ENCODE measurements around the gene TBC1D22A.
A peak's percentile ranks its signal among the peaks of the same experiment; 100 is the strongest.

Gene TBC1D22A

DNA sequence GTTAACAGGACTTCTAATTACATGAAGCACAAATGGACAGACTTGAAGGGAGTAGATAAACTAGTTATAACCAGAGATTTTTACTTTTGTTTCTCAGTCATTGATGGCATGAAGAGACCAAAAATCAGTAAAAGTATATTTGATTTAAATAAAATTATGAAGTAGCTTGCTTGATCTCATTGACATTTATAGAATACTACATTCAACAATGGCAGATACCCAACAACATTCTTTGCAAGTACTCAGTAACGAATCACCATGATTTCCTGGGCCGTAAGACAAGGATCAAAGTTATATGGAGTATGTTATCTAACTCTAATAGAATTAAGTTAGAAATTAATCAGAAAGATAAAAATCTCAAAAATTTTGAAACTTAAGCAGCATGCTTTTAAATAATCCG is 317.6 kb downstream of the TBC1D22A start:
- no peak for DNase-seq (ENCODE audit: low read depth)

GRCh38 chr22:47082505-47082904 is 320.1 kb downstream of the TBC1D22A start:
- no peak for DNase-seq (ENCODE audit: low read depth)

DNA sequence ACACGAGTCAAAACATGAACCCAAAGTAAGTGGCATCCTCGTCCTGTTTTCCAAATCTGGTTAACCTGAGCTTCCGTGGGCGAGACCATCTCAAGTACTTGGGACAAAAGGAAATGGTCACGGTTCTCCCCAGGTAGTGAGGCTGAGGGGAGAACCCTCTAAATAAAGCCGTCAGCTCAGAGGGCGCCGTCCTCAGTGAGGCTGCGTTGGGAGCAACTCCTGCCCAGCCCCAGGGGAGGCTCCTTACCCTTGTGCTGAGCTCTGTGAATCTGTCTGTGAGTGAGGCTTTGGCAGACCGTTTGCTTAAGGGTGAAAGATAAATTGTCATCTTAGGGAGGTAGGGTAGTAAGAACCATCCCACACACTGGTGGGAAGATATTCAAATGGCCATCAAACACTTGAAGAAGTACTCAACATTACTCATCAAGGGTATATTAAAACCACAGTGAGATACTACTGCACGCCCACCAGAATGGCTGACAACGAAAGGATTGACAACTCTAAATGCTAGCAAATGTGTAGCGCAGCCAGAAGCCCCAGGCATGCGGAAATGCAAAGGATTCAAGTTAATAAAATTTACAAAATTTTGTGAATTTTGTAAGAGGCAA is 321.0 kb downstream of the TBC1D22A start:
- no peak for DNase-seq (ENCODE audit: low read depth)

GRCh38 chr22:47084226-47084625 is 321.8 kb downstream of the TBC1D22A start:
- DNase-seq (ENCODE audit: low read depth), result no peak

DNA sequence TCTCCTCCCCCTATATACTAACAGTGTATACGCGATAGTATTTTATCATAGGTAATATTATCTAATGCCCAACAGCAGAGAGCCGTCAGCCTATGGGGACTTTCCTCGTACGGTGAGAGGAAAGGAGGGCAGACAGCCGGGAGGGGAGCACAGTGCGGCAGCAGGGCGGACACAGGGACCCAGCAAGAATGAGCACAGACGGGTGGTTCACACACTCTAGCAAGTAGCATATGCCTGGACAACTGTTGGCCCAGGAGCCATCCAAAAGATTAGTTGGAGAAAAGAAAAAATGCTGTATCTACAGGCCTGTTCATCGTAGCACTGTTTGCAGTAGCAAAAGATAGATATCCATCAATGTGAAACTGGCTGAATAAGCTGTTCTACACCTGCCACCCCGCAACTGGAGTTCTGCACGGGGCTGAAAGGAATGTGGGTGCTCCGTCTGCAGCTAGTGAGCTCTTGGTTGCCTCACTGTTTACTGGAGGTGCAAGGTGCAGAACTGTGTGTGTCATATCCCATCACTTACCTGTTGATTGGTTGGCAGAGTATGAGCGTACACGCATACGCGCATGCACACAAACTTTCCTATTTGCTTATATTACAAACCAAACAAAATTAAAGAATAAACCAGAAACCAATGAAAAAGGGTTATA is 324.3 kb downstream of the TBC1D22A start:
- no peak for DNase-seq (ENCODE audit: low read depth)

- DNase-seq (ENCODE audit: low read depth), result no peak
These were observed 326.2 kb downstream of the TBC1D22A start for GRCh38 chr22:47088480-47089158.

GRCh38 chr22:47089374-47089773 is 326.9 kb downstream of the TBC1D22A start:
- no peak for DNase-seq (ENCODE audit: low read depth)

- DNase-seq (ENCODE audit: low read depth), result no peak
These were observed 327.5 kb downstream of the TBC1D22A start for GRCh38 chr22:47089796-47090460.

DNA sequence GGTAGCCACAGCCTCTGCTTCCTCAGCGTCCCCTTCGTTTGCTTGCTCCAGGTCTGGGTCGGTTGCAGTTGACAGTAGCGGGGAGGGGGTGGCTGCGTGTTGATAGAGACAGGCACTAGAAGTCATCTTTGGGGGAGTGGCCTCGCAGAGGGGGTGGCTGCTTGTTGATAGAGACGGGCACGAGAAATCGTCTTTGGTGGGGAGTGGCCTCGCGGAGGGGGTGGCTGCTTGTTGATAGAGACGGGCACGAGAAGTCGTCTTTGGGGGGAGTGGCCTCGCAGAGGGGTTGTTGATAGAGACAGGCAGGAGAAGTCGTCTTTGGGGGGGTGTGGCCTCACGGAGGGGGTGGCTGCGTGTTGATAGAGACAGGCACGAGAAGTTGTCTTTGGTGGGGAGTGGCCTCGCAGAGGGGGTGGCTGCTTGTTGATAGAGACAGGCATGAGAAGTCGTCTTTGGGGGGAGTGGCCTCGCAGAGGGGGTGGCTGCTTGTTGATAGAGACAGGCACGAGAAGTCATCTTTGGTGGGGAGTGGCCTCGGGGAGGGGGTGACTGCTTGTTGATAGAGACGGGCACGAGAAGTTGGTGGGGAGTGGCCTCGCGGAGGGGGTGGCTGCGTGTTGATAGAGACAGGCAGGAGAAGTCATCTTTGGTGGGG is 328.3 kb downstream of the TBC1D22A start:
- DNase-seq (ENCODE audit: low read depth), result peak; percentile 72

GRCh38 chr22:47091246-47091651 is 328.8 kb downstream of the TBC1D22A start:
- no peak for DNase-seq (ENCODE audit: low read depth)

GRCh38 chr22:47091921-47092700 is 329.7 kb downstream of the TBC1D22A start:
- no peak for DNase-seq (ENCODE audit: low read depth)

GRCh38 chr22:47092896-47093311 is 330.5 kb downstream of the TBC1D22A start:
- DNase-seq (ENCODE audit: low read depth), result peak; percentile 66

DNA sequence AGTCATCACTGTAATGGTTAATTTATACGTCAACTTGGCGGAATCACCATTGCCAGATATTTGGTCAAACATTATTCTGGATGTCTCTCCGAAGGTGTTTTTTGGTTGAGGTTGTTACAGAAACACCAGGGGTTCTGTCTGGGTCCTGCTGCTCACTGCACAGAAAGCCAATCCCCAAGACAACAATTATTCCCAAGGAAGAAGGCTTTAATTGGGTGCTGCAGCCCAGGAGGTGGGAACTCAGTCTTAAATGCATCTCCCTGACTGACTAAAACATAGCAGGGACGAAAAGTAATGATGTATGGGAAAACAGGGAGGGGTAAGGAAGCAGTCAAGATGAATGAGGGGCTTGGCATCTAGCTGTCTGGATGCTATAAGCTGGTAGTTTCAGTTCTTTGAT is 331.3 kb downstream of the TBC1D22A start:
- DNase-seq (ENCODE audit: low read depth), result no peak

DNA sequence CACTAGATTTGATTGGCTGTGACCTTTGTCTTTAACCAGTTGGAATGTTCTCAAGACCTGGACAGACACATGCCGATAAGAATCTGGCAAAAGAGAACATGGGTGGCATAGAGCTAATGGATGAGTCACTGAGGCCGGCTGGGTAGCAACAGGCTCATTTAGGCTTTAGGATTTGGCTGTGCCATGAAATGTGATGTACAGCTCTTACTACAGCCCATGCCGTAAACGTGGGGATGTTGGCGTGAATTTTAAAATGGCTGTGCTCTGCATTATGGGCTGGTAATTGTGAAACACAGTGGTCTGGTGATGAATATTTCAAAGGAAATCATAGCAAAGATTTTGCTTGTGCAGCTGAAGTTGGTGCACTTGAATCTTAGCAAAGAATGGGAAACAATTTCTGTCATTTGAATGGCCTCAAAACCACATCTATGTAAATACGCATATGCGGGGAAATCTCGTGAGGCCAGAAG is 332.4 kb downstream of the TBC1D22A start:
- no peak for DNase-seq (ENCODE audit: low read depth)

GRCh38 chr22:47095395-47096122 is 333.1 kb downstream of the TBC1D22A start:
- DNase-seq (ENCODE audit: low read depth), result no peak

GRCh38 chr22:47098121-47098520 is 335.7 kb downstream of the TBC1D22A start:
- no peak for DNase-seq (ENCODE audit: low read depth)

GRCh38 chr22:47098554-47098953 is 336.1 kb downstream of the TBC1D22A start:
- DNase-seq (ENCODE audit: low read depth), result no peak

DNA sequence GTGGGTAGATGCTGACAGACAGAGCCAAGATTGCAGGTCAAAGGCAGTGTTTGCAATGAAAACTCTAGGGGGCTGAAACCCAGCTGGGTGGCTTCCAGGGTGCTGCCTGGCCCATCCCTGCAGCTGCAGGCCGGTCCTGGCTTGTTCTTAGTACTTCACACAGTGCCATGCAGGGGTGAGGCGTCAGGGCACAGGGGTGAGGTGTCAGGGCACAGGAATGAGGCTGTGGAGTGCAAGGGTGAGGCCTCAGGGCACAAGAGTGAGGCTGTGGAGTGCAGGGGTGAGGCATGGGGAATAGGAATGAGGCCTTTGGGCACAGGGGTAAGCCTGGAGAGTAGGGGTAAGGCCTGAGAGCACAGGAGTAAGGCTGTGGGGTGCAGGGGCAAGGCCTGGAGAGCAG is 337.6 kb downstream of the TBC1D22A start:
- DNase-seq (ENCODE audit: low read depth), result no peak

DNA sequence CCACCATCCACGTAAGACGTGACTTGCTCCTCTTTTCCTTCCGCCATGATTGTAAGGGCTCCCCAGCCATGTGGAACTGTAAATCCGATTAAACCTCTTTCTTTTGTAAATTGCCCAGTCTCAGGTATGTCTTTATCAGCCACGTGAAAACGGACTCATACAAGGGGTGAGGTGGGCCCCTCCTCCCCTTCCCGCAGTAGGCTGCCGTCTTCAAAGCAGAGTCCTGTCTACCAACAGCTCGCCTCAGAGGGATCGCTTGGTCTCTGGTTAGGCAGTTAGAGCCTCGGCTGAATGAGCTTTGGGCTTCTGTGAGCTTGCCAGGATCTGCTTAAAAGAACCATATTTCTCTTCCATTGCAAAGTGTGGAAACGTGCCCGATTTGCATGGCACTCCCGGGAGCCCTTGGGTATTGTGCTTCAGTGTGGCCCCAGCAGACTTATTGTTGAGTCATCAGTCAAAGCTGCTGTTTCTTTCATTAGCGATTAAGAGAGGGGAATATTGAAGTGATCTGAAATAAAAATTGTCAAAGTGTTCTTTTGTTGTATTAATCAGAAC is 338.3 kb downstream of the TBC1D22A start:
- no peak for DNase-seq (ENCODE audit: low read depth)

DNA sequence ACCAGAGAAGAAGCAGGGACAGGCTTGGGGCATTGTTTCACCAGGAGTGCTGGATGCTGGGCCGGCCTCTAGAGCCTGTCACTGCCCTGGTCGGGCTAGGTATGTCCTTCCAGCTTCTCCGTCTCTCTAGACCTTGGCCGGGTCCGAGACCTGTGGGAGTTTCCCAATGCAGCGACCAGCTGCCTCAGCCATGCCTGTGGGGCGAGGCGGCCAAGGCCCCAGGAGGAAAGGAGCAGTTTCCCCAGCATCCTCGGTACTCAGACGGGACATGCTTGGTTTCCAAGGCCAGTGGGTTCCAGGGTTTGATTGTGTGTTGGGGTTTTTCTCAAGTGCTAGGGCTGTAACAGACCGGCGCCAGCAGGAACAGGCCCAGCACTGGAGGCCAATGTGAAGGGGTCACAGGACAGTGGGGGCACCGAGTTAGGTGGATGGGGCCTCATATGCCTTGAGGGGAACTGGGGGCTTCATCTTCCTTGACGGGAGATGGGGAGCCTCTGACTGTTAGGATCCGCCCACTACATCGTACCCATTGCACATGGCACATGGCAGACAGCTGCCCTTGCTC is 339.0 kb downstream of the TBC1D22A start:
- DNase-seq (ENCODE audit: low read depth), result no peak

Measured in fibroblast of gingiva (primary cell).